ENCODE results near the gene GIGYF2. TPM values are rescaled to one million over a fixed set of nuclear protein-coding genes. Genes with fewer than 3 reads are reported as not detected.

Gene GIGYF2
- polyA plus RNA-seq, 1 of the 3 experiments (the other 2 are of a cell fraction) = 12.8 TPM

- no peak for TF ChIP-seq CTCF (IDR thresholded peaks at IDR 0.05)
- no peak for TF ChIP-seq TAF1 (IDR thresholded peaks at IDR 0.05; ENCODE audit: borderline replicate concordance, low read depth, low read length)
- no peak for TF ChIP-seq EP300 (IDR thresholded peaks at IDR 0.05; ENCODE audit: borderline replicate concordance in 1 of 2, low read depth in 1 of 2, low read length in 1 of 2)
- no peak for TF ChIP-seq PBX3 (IDR thresholded peaks at IDR 0.05)
- TF ChIP-seq, protein P1, sequence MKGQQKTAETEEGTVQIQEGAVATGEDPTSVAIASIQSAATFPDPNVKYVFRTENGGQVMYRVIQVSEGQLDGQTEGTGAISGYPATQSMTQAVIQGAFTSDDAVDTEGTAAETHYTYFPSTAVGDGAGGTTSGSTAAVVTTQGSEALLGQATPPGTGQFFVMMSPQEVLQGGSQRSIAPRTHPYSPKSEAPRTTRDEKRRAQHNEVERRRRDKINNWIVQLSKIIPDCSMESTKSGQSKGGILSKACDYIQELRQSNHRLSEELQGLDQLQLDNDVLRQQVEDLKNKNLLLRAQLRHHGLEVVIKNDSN (IDR thresholded peaks at IDR 0.05; ENCODE audit: borderline replicate concordance, low read depth) = no peak
- TF ChIP-seq ZBTB33 (IDR thresholded peaks at IDR 0.05; ENCODE audit: borderline replicate concordance, low read depth) = no peak
- TF ChIP-seq, protein P2, sequence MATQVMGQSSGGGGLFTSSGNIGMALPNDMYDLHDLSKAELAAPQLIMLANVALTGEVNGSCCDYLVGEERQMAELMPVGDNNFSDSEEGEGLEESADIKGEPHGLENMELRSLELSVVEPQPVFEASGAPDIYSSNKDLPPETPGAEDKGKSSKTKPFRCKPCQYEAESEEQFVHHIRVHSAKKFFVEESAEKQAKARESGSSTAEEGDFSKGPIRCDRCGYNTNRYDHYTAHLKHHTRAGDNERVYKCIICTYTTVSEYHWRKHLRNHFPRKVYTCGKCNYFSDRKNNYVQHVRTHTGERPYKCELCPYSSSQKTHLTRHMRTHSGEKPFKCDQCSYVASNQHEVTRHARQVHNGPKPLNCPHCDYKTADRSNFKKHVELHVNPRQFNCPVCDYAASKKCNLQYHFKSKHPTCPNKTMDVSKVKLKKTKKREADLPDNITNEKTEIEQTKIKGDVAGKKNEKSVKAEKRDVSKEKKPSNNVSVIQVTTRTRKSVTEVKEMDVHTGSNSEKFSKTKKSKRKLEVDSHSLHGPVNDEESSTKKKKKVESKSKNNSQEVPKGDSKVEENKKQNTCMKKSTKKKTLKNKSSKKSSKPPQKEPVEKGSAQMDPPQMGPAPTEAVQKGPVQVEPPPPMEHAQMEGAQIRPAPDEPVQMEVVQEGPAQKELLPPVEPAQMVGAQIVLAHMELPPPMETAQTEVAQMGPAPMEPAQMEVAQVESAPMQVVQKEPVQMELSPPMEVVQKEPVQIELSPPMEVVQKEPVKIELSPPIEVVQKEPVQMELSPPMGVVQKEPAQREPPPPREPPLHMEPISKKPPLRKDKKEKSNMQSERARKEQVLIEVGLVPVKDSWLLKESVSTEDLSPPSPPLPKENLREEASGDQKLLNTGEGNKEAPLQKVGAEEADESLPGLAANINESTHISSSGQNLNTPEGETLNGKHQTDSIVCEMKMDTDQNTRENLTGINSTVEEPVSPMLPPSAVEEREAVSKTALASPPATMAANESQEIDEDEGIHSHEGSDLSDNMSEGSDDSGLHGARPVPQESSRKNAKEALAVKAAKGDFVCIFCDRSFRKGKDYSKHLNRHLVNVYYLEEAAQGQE (IDR thresholded peaks at IDR 0.05; ENCODE audit: low read depth, low read length) = no peak
- TF ChIP-seq NFIC (IDR thresholded peaks at IDR 0.05; ENCODE audit: borderline replicate concordance) = no peak
- no peak for TF ChIP-seq ELF1 (IDR thresholded peaks at IDR 0.05)
- no peak for TF ChIP-seq TEAD4 (IDR thresholded peaks at IDR 0.05; ENCODE audit: borderline replicate concordance, insufficient read depth)
- TF ChIP-seq POLR2AphosphoS5 (IDR thresholded peaks at IDR 0.05; ENCODE audit: low read depth, low read length) = no peak
- no peak for TF ChIP-seq EZH2phosphoT487 (IDR thresholded peaks at IDR 0.05; ENCODE audit: borderline replicate concordance, low read depth)
- no peak for TF ChIP-seq RAD21 (IDR thresholded peaks at IDR 0.05; ENCODE audit: low read length)
- TF ChIP-seq MAX (IDR thresholded peaks at IDR 0.05; ENCODE audit: low read depth) = no peak
- no peak for TF ChIP-seq MEF2A (IDR thresholded peaks at IDR 0.05; ENCODE audit: borderline replicate concordance, low read depth)
- TF ChIP-seq CHD2 (IDR thresholded peaks at IDR 0.05; ENCODE audit: low read length, partially characterized antibody) = no peak
- no peak for TF ChIP-seq RXRA (IDR thresholded peaks at IDR 0.05; ENCODE audit: borderline replicate concordance, low read depth)
- no peak for TF ChIP-seq GATA2 (CRISPR knock-in tag; IDR thresholded peaks at IDR 0.05)
- no peak overlapping the region for H3K27ac ChIP-seq (ENCODE audit: low read depth in 2 of 2, low read length in 1 of 2)
- no peak for DNase-seq
- H3K27me3 ChIP-seq (ENCODE audit: insufficient read depth) = no peaks in the 10 kb centered on the region
- no peak overlapping the region for H2AFZ ChIP-seq (ENCODE audit: low read depth)
- no peaks in the 10 kb centered on the region for H3K9me2 ChIP-seq
- H3K4me1 ChIP-seq (ENCODE audit: control insufficient read depth in 1 of 2, insufficient read depth in 2 of 2, low read depth in 1 of 2, low read length in 1 of 2) = no peaks in the 10 kb centered on the region; a peak in 1 of 4 replicates
- H3K79me2 ChIP-seq (ENCODE audit: insufficient read depth) = peaks cover 99% of the 10 kb centered on the region
- peaks cover 10 to 28% of the 10 kb centered on the region in 2 experiments for H3K36me3 ChIP-seq (replicated peaks in 1 of 2; ENCODE audit: control insufficient read depth in 1 of 2, insufficient read depth in 2 of 2, low read length in 1 of 2)
- H3K9me3 ChIP-seq = no peaks in the 10 kb centered on the region
- no peak overlapping the region for H3K4me3 ChIP-seq (ENCODE audit: low read depth in 2 of 2, low read length in 1 of 2)
- H4K20me1 ChIP-seq (ENCODE audit: insufficient read depth) = peaks cover 42% of the 10 kb centered on the region
- POLR2A ChIA-PET = no interaction called here
- H3K4me2 ChIP-seq = no peak overlapping the region
- CTCF ChIA-PET = no interaction called here
- WGBS (ENCODE audit: low lambda C conversion rate) = 96% methylated on average over 2 of the region's 2 CpGs
- H3K9ac ChIP-seq = no peak overlapping the region
- H3F3A ChIP-seq (replicated peaks; ENCODE audit: insufficient read depth) = no peaks in the 10 kb centered on the region
Measured at GRCh38 chr2:232721261-232721660, 24.1 kb downstream of the GIGYF2 start.
